Ovary (tissue), 9 donors: Measurements from ENCODE around the gene NPAS3. TPM values are rescaled to one million over a fixed set of nuclear protein-coding genes. Genes with fewer than 3 reads are reported as not detected.

Experiments used
- DNase-seq, 5 donors: peaks; one replicate each; pipeline ENCODE4 v3.0.0-alpha.2; 2019 to 2020
- H3K27ac ChIP-seq, 2 donors: fragments of 200-600 bp; one replicate each; pipeline versions ENCODE4 v1.5.1 to v1.8.0; 2019 to 2022
- H3K27me3 ChIP-seq: fragments of 200-600 bp; one replicate; pipeline ENCODE4 v1.8.0; 2022
- H3K36me3 ChIP-seq: fragments of 200-600 bp; sonication (generic); one replicate; pipeline ENCODE4 v1.5.1; 2019
- H3K4me1 ChIP-seq: one replicate; pipeline ENCODE4 v1.8.1; 2013; ENCODE audit warnings: mild to moderate bottlenecking, moderate library complexity; ENCODE audit not compliant: insufficient read depth
- H3K4me3 ChIP-seq: fragments of 200-600 bp; sonication (generic); one replicate; pipeline ENCODE4 v1.5.1; 2017
- H3K9me3 ChIP-seq, 2 donors: fragments of 200-600 bp in 1 of 2; sonication (generic) in 1 of 2; one replicate each; pipeline versions ENCODE4 v1.5.1 to v1.8.1; 2013 to 2019; ENCODE audit warnings: mild to moderate bottlenecking in 1 of 2, moderate library complexity in 1 of 2
- CTCF ChIP-seq, 3 donors: fragments of 450-650 bp in 2 of 3; fragments of 200-600 bp in 1 of 3; IDR thresholded peaks; one replicate each; pipeline versions ENCODE4 v1.5.1 to v1.8.0; 2016 to 2022; ENCODE audit warnings: antibody characterized with exemption in 3 of 3, mild to moderate bottlenecking in 1 of 3
- EP300 ChIP-seq: sonication (generic); formaldehyde crosslinking; IDR thresholded peaks from one replicate; pipeline ENCODE4 v1.6.1; 2017; ENCODE audit warnings: antibody characterized with exemption
- POLR2A ChIP-seq: fragments of 450-650 bp; IDR thresholded peaks from one replicate; pipeline ENCODE4 v1.6.1; 2017; ENCODE audit warnings: antibody characterized with exemption, mild to moderate bottlenecking, moderate library complexity
- WGBS, 3 donors: extraction: QIAGEN DNeasy Blood & Tissue Kit in 1 of 3; methylation state at CpG; one replicate each; pipeline versions ENCODE4 v1.1.5 to v1.1.7; 2013 to 2017; 5-methylcytosine and 5-hydroxymethylcytosine counted together
- intact Hi-C, 4 donors: fragments of 100-400 bp; cut with DNase I; formaldehyde crosslinking; loops; one replicate each; pipeline versions ENCODE4 v1.11.0 to v1.15.1; 2022 to 2023
- polyA plus RNA-seq, 2 donors: library from polyadenylated mRNA; stranded (reverse); fragments of 200-250 nt in 1 of 2; fragments of 350-450 nt in 1 of 2; fragmentation: Illumina TruSeq in 1 of 2; extraction: RNeasy Lipid Tissue Mini Kit (QIAGEN cat#74804) in 1 of 2; gene quantifications; one replicate each; pipeline ENCODE4 v1.2.3, GENCODE V29; 2013 to 2014
- total RNA-seq, 7 donors: library from RNA; depleted of rRNA in 2 of 7; stranded (reverse); fragments of >200 nt in 2 of 7; fragmentation: NEBNext Ultra II Directional in 3 of 7; extraction: Animal tissue kit (Norgen Biotek cat#: 25700) in 3 of 7; gene quantifications; one replicate each; pipeline versions ENCODE4 v1.1.0 to v1.2.4, GENCODE V29; 2016 to 2023
- donor health status: DM: no; HTN: no; CAD: no; lungs with moderate emphysema.
- donor health status: DM: no; HTN: no; CAD: no.
- donor health status: Bipolar disorder and iron deficiency.
- donor health status: DM: yes; HTN: yes; CAD: no.
- donor health status: DM: no; HTN: no; CAD: no.
- donor health status: DM: yes; HTN: yes; CAD: no.

NPAS3 gene
- total and polyA plus RNA-seq, 9 donors: 1.9 to 15.4 (median 11.4) TPM

- no peaks in the 10 kb centered on the region for H3K9me3 ChIP-seq
- TF ChIP-seq CTCF (IDR thresholded peaks at IDR 0.05) (no peak), POLR2A (no peak), EP300 (no peak)
- WGBS, 3 donors: 76 to 79% (median 78%) methylated on average over 3 of the region's 3 CpGs
- H3K36me3 ChIP-seq: no peaks in the 10 kb centered on the region
- no peak overlapping the region for H3K4me3 ChIP-seq
- H3K27ac ChIP-seq: no peak overlapping the region
- intact Hi-C loops: no loop called here
- DNase-seq: no peak
- H3K27me3 ChIP-seq: no peaks in the 10 kb centered on the region
- H3K4me1 ChIP-seq: peaks cover 4% of the 10 kb centered on the region
Measured at GRCh38 chr14:33568935-33569579, 630.4 kb downstream of the NPAS3 start.

GRCh38 chr14:33569821-33570687, 631.4 kb downstream of the NPAS3 start:
- intact Hi-C loops: no loop called here
- Histone ChIP-seq H3K36me3 (no peaks in the 10 kb centered on the region), H3K27me3 (no peaks in the 10 kb centered on the region), H3K9me3 (no peaks in the 10 kb centered on the region), H3K4me1 (peaks cover 4% of the 10 kb centered on the region), H3K4me3 (no peak overlapping the region), H3K27ac (no peak overlapping the region)
- DNase-seq: no peak
- WGBS, 3 donors: 64 to 69% (median 69%) methylated on average over 10 of the region's 10 CpGs
- TF ChIP-seq EP300 (no peak), CTCF (IDR thresholded peaks at IDR 0.05) (no peak), POLR2A (no peak)

GRCh38 chr14:33570694-33571310, 632.1 kb downstream of the NPAS3 start:
- Histone ChIP-seq H3K9me3 (no peaks in the 10 kb centered on the region), H3K4me3 (no peak overlapping the region), H3K36me3 (no peaks in the 10 kb centered on the region), H3K27me3 (no peaks in the 10 kb centered on the region), H3K27ac (peak overlapping the region in 1 of 2 donors; percentile 19), H3K4me1 (peaks cover 4% of the 10 kb centered on the region)
- WGBS, 3 donors: 15 to 24% (median 16%) methylated on average over 5 of the region's 5 CpGs
- no peak for TF ChIP-seq EP300
- no peak for TF ChIP-seq CTCF (IDR thresholded peaks at IDR 0.05)
- TF ChIP-seq POLR2A: no peak
- peak in 1 of 5 donors; percentile 8 for DNase-seq
- intact Hi-C loops: no loop called here

GRCh38 chr14:33573301-33573880, 634.7 kb downstream of the NPAS3 start:
- TF ChIP-seq POLR2A: no peak
- no peak for TF ChIP-seq CTCF (IDR thresholded peaks at IDR 0.05)
- TF ChIP-seq EP300: no peak
- no peaks in the 10 kb centered on the region for H3K27me3 ChIP-seq
- H3K4me3 ChIP-seq: no peak overlapping the region
- no peak for DNase-seq
- intact Hi-C loops: no loop called here
- H3K27ac ChIP-seq: no peak overlapping the region
- no peaks in the 10 kb centered on the region for H3K9me3 ChIP-seq
- H3K4me1 ChIP-seq: peaks cover 4% of the 10 kb centered on the region
- WGBS, 3 donors: 86 to 92% (median 86%) methylated on average over 3 of the region's 3 CpGs
- no peaks in the 10 kb centered on the region for H3K36me3 ChIP-seq
